Measurements from ENCODE around the gene ADGRF4. TPM values are rescaled to one million over a fixed set of nuclear protein-coding genes. Genes with fewer than 3 reads are reported as not detected.

ADGRF4 gene
- total and polyA plus RNA-seq, 2 donors (not counting 1 experiment from before 2014, with no cell fraction given) = not detected

DNA sequence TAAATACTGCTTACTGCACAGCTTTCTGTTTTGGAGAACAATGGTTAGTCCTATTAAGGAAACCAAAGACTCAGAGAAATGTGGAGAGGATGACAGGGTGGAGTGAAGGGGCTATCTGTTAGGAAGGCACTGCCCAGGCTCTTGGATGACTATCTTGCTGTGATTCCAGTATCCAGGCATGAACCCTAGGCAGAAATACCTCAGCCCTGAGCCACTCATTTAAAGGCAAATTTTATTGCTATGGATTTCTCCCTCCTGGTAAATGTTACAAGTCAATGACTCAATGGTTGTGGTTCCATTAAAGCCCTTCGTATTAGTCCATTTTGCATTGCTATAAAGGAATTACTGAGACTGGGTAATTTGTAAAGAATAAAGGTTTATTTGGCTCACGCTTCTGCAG, 25.9 kb downstream of the ADGRF4 start:
- Histone ChIP-seq H3K27me3 (replicated peaks in 1 of 4; ENCODE audit: control extremely low read depth in 1 of 4, control insufficient read depth in 3 of 4, insufficient read depth in 4 of 4, low read length in 3 of 4) (no peaks in the 10 kb centered on the region), H3K4me3 (ENCODE audit: control extremely low read depth in 1 of 5, extremely low read depth in 1 of 5, insufficient read depth in 1 of 5, low read depth in 2 of 5, low read length in 4 of 5) (no peak overlapping the region), H3K27ac (ENCODE audit: low read length in 2 of 2) (no peak overlapping the region), H3K4me2 (replicated peaks; ENCODE audit: low read depth, low read length, poor library complexity, severe bottlenecking) (no peak overlapping the region), H3K9ac (ENCODE audit: low read length) (no peak overlapping the region), H4K20me1 (ENCODE audit: control insufficient read depth, insufficient read depth, low read length, poor library complexity, severe bottlenecking) (no peaks in the 10 kb centered on the region), H3K4me1 (ENCODE audit: control insufficient read depth in 2 of 2, insufficient read depth in 2 of 2, low read length in 2 of 2) (no peaks in the 10 kb centered on the region), H3K36me3 (replicated peaks in 1 of 2; ENCODE audit: control extremely low read depth in 1 of 2, control insufficient read depth in 1 of 2, extremely low read depth in 1 of 2, insufficient read depth in 2 of 2, low read length in 1 of 2) (no peaks in the 10 kb centered on the region), H3K79me2 (ENCODE audit: control insufficient read depth, insufficient read depth, low read length) (no peaks in the 10 kb centered on the region), H2AFZ (ENCODE audit: insufficient read depth, low read depth, low read length, poor library complexity, severe bottlenecking) (no peak overlapping the region), H3K9me3 (ENCODE audit: control extremely low read depth in 1 of 3, control insufficient read depth in 2 of 3, insufficient read depth in 1 of 3, low read length in 2 of 3) (no peaks in the 10 kb centered on the region)
- ATAC-seq (ENCODE audit: low read depth) = no peak
- Mint-ChIP-seq H3K27ac (no peak overlapping the region), H3K9me3 (ENCODE audit: insufficient read depth) (no peaks in the 10 kb centered on the region), H3K4me3 (no peak overlapping the region), H3K27me3 (peaks cover 9% of the 10 kb centered on the region), H3K4me1 (no peaks in the 10 kb centered on the region)
- TF ChIP-seq EZH2 (IDR thresholded peaks at IDR 0.05; ENCODE audit: borderline replicate concordance, insufficient read depth, low read depth, low read length, poor library complexity, severe bottlenecking) = no peak
- TF ChIP-seq, protein P1, sequence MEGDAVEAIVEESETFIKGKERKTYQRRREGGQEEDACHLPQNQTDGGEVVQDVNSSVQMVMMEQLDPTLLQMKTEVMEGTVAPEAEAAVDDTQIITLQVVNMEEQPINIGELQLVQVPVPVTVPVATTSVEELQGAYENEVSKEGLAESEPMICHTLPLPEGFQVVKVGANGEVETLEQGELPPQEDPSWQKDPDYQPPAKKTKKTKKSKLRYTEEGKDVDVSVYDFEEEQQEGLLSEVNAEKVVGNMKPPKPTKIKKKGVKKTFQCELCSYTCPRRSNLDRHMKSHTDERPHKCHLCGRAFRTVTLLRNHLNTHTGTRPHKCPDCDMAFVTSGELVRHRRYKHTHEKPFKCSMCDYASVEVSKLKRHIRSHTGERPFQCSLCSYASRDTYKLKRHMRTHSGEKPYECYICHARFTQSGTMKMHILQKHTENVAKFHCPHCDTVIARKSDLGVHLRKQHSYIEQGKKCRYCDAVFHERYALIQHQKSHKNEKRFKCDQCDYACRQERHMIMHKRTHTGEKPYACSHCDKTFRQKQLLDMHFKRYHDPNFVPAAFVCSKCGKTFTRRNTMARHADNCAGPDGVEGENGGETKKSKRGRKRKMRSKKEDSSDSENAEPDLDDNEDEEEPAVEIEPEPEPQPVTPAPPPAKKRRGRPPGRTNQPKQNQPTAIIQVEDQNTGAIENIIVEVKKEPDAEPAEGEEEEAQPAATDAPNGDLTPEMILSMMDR (IDR thresholded peaks at IDR 0.05) = no peak
- no peak for DNase-seq
- CTCF ChIA-PET = no interaction called here
- POLR2A ChIA-PET = no interaction called here
- intact Hi-C loops (cut with micrococcal nuclease) = no loop called here
- WGBS (ENCODE audit: insufficient coverage) = 92% methylated on average over 1 of the region's 2 CpGs

GRCh38 chr6:47727391-47727790, 29.0 kb downstream of the ADGRF4 start:
- no peak for ATAC-seq (ENCODE audit: low read depth)
- Mint-ChIP-seq H3K27me3 (no peaks in the 10 kb centered on the region), H3K9me3 (ENCODE audit: insufficient read depth) (no peaks in the 10 kb centered on the region), H3K4me3 (no peak overlapping the region), H3K27ac (no peak overlapping the region), H3K4me1 (no peaks in the 10 kb centered on the region)
- H3K79me2 ChIP-seq (ENCODE audit: control insufficient read depth, insufficient read depth, low read length) = no peaks in the 10 kb centered on the region
- H3K27ac ChIP-seq (ENCODE audit: low read length in 2 of 2) = no peak overlapping the region
- no peaks in the 10 kb centered on the region for H3K27me3 ChIP-seq (replicated peaks in 1 of 4; ENCODE audit: control extremely low read depth in 1 of 4, control insufficient read depth in 3 of 4, insufficient read depth in 4 of 4, low read length in 3 of 4)
- no peak for TF ChIP-seq EZH2 (IDR thresholded peaks at IDR 0.05; ENCODE audit: borderline replicate concordance, insufficient read depth, low read depth, low read length, poor library complexity, severe bottlenecking)
- TF ChIP-seq, protein P1 (IDR thresholded peaks at IDR 0.05) = no peak
- H3K9me3 ChIP-seq (ENCODE audit: control extremely low read depth in 1 of 3, control insufficient read depth in 2 of 3, insufficient read depth in 1 of 3, low read length in 2 of 3) = no peaks in the 10 kb centered on the region
- no peak overlapping the region for H2AFZ ChIP-seq (ENCODE audit: insufficient read depth, low read depth, low read length, poor library complexity, severe bottlenecking)
- no peak overlapping the region for H3K9ac ChIP-seq (ENCODE audit: low read length)
- H3K36me3 ChIP-seq (replicated peaks in 1 of 2; ENCODE audit: control extremely low read depth in 1 of 2, control insufficient read depth in 1 of 2, extremely low read depth in 1 of 2, insufficient read depth in 2 of 2, low read length in 1 of 2) = no peaks in the 10 kb centered on the region
- no peak overlapping the region for H3K4me2 ChIP-seq (replicated peaks; ENCODE audit: low read depth, low read length, poor library complexity, severe bottlenecking)
- no CpG with 5 or more reads among the region's 2 CpGs for WGBS (ENCODE audit: insufficient coverage)
- H3K4me1 ChIP-seq (ENCODE audit: control insufficient read depth in 2 of 2, insufficient read depth in 2 of 2, low read length in 2 of 2) = no peaks in the 10 kb centered on the region
- no peak for DNase-seq
- no peak overlapping the region for H3K4me3 ChIP-seq (ENCODE audit: control extremely low read depth in 1 of 5, extremely low read depth in 1 of 5, insufficient read depth in 1 of 5, low read depth in 2 of 5, low read length in 4 of 5)
- intact Hi-C loops (cut with micrococcal nuclease) = no loop called here
- ChIA-PET POLR2A (no interaction called here), CTCF (no interaction called here)
- H4K20me1 ChIP-seq (ENCODE audit: control insufficient read depth, insufficient read depth, low read length, poor library complexity, severe bottlenecking) = no peaks in the 10 kb centered on the region
